ENCODE results near the gene ZNF491. TPM values are rescaled to one million over a fixed set of nuclear protein-coding genes. Genes with fewer than 3 reads are reported as not detected.
A peak's percentile ranks its signal among the peaks of the same experiment; 100 is the strongest.
"Not testable (repeated sequence)": the region's sequence is repeated elsewhere in the genome, so short reads cannot be mapped to it uniquely, and the experiment has no call there.

Gene ZNF491
- total RNA-seq, 4 donors from 2014 or later = 0.75 to 3.1 (median 2.4) TPM; not detected in 1

DNA sequence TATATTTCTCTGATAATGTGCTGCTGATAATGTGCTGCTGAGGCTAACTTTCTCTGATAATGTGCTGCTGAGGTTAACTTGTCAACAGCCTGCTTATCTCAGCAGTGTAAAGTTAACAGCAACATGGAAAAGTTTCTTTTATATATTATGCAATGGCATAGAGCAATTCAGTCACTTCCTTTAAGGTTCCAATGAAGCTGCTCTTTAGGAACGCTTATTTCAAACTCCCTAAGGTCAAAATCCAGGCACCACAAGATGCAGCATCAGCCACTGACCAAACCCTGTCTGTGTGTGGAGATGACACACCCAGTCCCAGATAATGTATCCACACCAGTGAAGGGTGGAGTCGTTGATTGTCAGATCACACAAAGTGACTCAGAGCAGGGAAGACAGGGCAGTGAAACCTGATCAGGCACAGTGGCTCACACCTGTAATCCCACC is 37.3 kb downstream of the ZNF491 start:
- 76% methylated on average over 2 of the region's 2 CpGs; no CpG with 5 or more reads in 1 of the 2 donors for WGBS, 2 donors (ENCODE audit: low coverage in 1 of 2)
- Histone ChIP-seq H3K9me3 (peaks cover 35 to 43% of the 10 kb centered on the region in 2 donors), H3K36me3 (peaks cover 5 to 44% (median 26%) of the 10 kb centered on the region in 4 donors)
- TF ChIP-seq POLR2AphosphoS5 (IDR thresholded peaks at IDR 0.05) = peak in 1 of 3 donors; percentile 33
- H3K27me3 ChIP-seq; in situ Hi-C loops (cut with MboI; ENCODE audit: low pct_ligation_motif_present in 1 of 4, low pct_unique_long_range_greater_than_20kb in 1 of 4, low sequenced_read_pairs in 3 of 4); H3K27ac ChIP-seq; H3K4me1 ChIP-seq; intact Hi-C loops (cut with DNase I; ENCODE audit: low total_unique reads); H3K4me3 ChIP-seq: not testable (repeated sequence)
- peak; percentile 31 for DNase-seq

- Histone ChIP-seq H3K4me3 (no peak overlapping the region), H3K27me3 (no peaks in the 10 kb centered on the region), H3K9me3 (no peaks in the 10 kb centered on the region), H3K36me3 (no peaks in the 10 kb centered on the region), H3K27ac (no peak overlapping the region), H3K4me1 (peaks cover 0 to 3% (median 0%) of the 10 kb centered on the region in 4 donors)
- intact Hi-C loops (cut with DNase I; ENCODE audit: low total_unique reads) = no loop called here
- no peak for DNase-seq
- TF ChIP-seq POLR2A (IDR thresholded peaks at IDR 0.05) (no peak), EP300 (IDR thresholded peaks at IDR 0.05; ENCODE audit: low read depth) (no peak), POLR2AphosphoS5 (IDR thresholded peaks at IDR 0.05) (no peak)
- TF ChIP-seq, protein P1, sequence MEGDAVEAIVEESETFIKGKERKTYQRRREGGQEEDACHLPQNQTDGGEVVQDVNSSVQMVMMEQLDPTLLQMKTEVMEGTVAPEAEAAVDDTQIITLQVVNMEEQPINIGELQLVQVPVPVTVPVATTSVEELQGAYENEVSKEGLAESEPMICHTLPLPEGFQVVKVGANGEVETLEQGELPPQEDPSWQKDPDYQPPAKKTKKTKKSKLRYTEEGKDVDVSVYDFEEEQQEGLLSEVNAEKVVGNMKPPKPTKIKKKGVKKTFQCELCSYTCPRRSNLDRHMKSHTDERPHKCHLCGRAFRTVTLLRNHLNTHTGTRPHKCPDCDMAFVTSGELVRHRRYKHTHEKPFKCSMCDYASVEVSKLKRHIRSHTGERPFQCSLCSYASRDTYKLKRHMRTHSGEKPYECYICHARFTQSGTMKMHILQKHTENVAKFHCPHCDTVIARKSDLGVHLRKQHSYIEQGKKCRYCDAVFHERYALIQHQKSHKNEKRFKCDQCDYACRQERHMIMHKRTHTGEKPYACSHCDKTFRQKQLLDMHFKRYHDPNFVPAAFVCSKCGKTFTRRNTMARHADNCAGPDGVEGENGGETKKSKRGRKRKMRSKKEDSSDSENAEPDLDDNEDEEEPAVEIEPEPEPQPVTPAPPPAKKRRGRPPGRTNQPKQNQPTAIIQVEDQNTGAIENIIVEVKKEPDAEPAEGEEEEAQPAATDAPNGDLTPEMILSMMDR (IDR thresholded peaks at IDR 0.05) = no peak
- 48 to 50% methylated on average over 2 of the region's 2 CpGs for WGBS, 2 donors (ENCODE audit: low coverage in 1 of 2)
- in situ Hi-C loops (cut with MboI; ENCODE audit: low pct_ligation_motif_present in 1 of 4, low pct_unique_long_range_greater_than_20kb in 1 of 4, low sequenced_read_pairs in 3 of 4) = no loop called here
Observed at GRCh38 chr19:11843722-11844121, 45.4 kb downstream of the ZNF491 start.

DNA sequence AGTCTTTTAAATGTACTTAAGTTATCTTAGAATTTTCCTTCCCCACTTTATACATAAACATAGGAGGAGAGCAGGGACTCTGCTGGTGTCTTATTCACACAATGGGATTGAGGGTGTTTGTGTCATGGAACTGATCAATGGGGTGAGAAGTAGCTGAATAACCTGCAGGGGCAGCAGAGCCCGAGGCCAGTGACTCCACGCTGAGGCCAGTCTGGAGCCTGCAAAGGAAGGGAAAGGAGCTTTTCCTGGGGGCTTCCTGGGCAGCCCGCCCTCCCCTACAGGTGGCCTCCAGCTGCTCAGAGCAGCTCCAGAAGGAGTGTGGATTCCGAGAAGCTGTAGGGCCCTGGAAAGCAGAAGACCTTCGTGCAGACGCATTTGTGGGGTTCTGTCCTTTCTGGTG is 49.3 kb downstream of the ZNF491 start:
- WGBS, 2 donors (ENCODE audit: low coverage in 1 of 2) = 85% methylated on average over 6 of the region's 6 CpGs; no CpG with 5 or more reads in 1 of the 2 donors
- intact Hi-C loops (cut with DNase I; ENCODE audit: low total_unique reads); in situ Hi-C loops (cut with MboI; ENCODE audit: low pct_ligation_motif_present in 1 of 4, low pct_unique_long_range_greater_than_20kb in 1 of 4, low sequenced_read_pairs in 3 of 4): not testable (repeated sequence)

DNA sequence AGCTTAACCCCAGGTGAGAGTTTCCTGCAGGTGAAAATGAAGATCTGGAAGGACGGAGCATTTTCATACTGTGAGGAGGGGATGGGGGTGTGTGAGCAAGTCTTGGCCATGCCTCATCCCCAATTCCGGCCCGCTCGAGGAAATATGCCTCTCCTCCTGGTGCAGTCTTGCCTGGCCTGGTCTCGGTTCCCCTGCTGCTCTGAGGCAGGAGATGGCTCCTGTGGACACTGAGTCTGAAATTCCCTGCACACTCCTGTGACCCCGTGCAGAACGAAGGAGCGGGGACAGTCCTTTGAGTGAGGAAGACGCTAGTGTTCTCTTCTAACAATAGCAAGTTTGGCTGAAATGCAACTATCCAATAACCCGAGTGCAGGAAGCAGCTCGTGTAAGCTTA is 49.9 kb downstream of the ZNF491 start:
- TF ChIP-seq, protein P1 (IDR thresholded peaks at IDR 0.05) = no peak
- TF ChIP-seq POLR2A (IDR thresholded peaks at IDR 0.05) (no peak), POLR2AphosphoS5 (IDR thresholded peaks at IDR 0.05) (no peak), EP300 (IDR thresholded peaks at IDR 0.05; ENCODE audit: low read depth) (no peak)
- H3K9me3 ChIP-seq = no peaks in the 10 kb centered on the region
- 45% methylated on average over 11 of the region's 11 CpGs; no CpG with 5 or more reads in 1 of the 2 donors for WGBS, 2 donors (ENCODE audit: low coverage in 1 of 2)
- in situ Hi-C loops (cut with MboI; ENCODE audit: low pct_ligation_motif_present in 1 of 4, low pct_unique_long_range_greater_than_20kb in 1 of 4, low sequenced_read_pairs in 3 of 4) (no loop called here), intact Hi-C loops (cut with DNase I; ENCODE audit: low total_unique reads) (no loop called here)
- peak overlapping the region in 3 of 4 donors; percentile 43 to 78 (median 55) for H3K4me3 ChIP-seq
- peak overlapping the region; percentile 70 to 78 (median 74) for H3K27ac ChIP-seq
- H3K27me3 ChIP-seq = no peaks in the 10 kb centered on the region
- H3K4me1 ChIP-seq = peaks cover 2 to 18% (median 3%) of the 10 kb centered on the region in 4 donors
- DNase-seq = no peak
- no peaks in the 10 kb centered on the region for H3K36me3 ChIP-seq

More for the DNA sequence above, 49.3 kb downstream of the ZNF491 start:
- H3K36me3 ChIP-seq, H3K9me3 ChIP-seq, DNase-seq, H3K27ac ChIP-seq, H3K4me3 ChIP-seq, H3K27me3 ChIP-seq: not testable (repeated sequence)
- H3K4me1 ChIP-seq = peaks cover 2 to 18% (median 3%) of the 10 kb centered on the region in 4 donors

DNA sequence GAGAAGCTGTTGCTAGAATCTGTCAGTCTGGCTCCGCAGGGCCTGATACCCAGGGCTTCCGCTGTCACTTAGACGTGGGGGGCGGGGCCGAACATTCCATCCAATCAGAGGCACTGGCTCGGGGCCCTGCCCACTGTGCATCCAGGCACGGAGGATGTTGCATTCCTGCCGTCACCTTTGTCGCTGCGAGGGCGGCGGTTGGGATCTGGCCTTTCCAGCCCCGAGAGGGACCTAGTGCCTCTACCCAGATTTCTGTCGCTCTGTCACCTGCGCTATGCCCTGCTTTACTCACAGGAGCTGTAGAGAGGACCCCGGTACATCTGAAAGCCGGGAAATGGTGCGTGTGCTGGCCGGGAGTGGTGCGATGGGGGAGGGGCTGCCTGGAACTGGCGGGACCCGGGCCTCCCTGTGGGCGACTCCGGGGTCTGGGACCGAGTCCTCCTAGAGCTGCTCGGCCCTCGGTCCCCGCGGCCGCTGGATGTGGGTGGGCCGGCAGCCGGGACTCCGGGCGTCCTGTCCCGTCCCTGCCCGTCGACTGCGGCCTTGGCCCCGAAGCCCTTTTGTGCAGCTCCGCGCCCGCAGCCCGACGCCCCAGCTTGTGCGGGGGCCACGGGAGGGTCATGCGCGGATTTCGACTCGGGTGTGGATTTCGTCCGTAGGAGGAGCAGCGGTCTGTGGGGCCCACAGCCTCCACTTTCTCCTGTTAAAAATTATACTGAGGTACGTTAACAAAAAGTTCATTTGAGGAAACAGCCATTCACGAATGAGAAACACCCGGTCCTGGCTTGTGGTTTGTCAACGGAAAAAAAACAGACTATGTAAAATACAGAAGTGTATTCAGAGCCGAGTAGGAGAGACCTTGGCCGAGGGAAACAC is 50.5 kb downstream of the ZNF491 start, which contains the start of gene ZNF439:
ZNF439 (plus strand) TSS at position 133 of the 876 bp plus-strand sequence; CDS start at position 275, 142 bp downstream.
- 2 to 4% methylated on average over 6 to 58 of the region's 59 CpGs for WGBS, 2 donors (ENCODE audit: low coverage in 1 of 2)
- TF ChIP-seq POLR2A (IDR thresholded peaks at IDR 0.05) = peak; percentile 68
- TF ChIP-seq, protein P1 (IDR thresholded peaks at IDR 0.05) = no peak
- peak; percentile 55 to 86 (median 78) for TF ChIP-seq POLR2AphosphoS5 (IDR thresholded peaks at IDR 0.05)

DNA sequence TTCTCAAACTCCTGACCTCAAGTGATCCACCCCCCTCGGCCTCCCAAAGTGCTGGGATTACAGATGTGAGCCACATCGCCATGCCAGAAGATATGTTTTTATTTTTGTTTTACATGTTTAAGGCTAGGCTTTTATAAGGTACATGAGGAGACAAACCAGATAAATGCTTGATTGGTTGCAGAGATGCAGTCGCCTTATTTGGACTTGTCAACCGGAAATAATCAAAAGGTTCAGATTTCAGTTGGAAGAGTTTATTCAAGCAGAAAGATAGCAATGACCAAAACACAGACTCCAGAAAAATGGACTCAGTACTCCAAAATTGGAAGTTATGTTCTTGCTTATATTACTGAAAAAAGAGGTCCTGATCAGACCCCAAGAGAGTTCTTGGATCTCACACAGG is 52.0 kb downstream of the ZNF491 start:
- WGBS, 2 donors (ENCODE audit: low coverage in 1 of 2) = 91 to 92% methylated on average over 4 of the region's 4 CpGs
- H3K4me1 ChIP-seq = peaks cover 2 to 18% (median 3%) of the 10 kb centered on the region in 4 donors
- H3K27ac ChIP-seq; H3K36me3 ChIP-seq; H3K27me3 ChIP-seq; H3K4me3 ChIP-seq; DNase-seq; in situ Hi-C loops (cut with MboI; ENCODE audit: low pct_ligation_motif_present in 1 of 4, low pct_unique_long_range_greater_than_20kb in 1 of 4, low sequenced_read_pairs in 3 of 4); H3K9me3 ChIP-seq; intact Hi-C loops (cut with DNase I; ENCODE audit: low total_unique reads): not testable (repeated sequence)

More for the DNA sequence above, 50.5 kb downstream of the ZNF491 start, which contains the start of gene ZNF439:
- in situ Hi-C loops (cut with MboI; ENCODE audit: low pct_ligation_motif_present in 1 of 4, low pct_unique_long_range_greater_than_20kb in 1 of 4, low sequenced_read_pairs in 3 of 4) = no loop called here
- H3K36me3 ChIP-seq = no peaks in the 10 kb centered on the region
- H3K4me1 ChIP-seq = peaks cover 2 to 18% (median 3%) of the 10 kb centered on the region in 4 donors
- peak within 1 kb of the TSS; percentile 70 to 78 (median 74) for H3K27ac ChIP-seq
- peak within 1 kb of the TSS; percentile 43 to 78 (median 55) for H3K4me3 ChIP-seq
- H3K9me3 ChIP-seq = no peaks in the 10 kb centered on the region
- H3K27me3 ChIP-seq = no peaks in the 10 kb centered on the region
- intact Hi-C loops (cut with DNase I; ENCODE audit: low total_unique reads) = no loop called here
- DNase-seq = peak; percentile 95

All from transverse colon (tissue), 4 donors.